Measurements from ENCODE around the gene PIN1. TPM values are rescaled to one million over a fixed set of nuclear protein-coding genes. Genes with fewer than 3 reads are reported as not detected.

PIN1 gene
- total RNA-seq, 1 experiment from 2014 or later: 107 TPM

GRCh38 chr19:9797871-9798270, 37.2 kb upstream of the PIN1 start:
- no peak overlapping the region for H3K27ac Mint-ChIP-seq
- H3K4me3 Mint-ChIP-seq: no peak overlapping the region
- DNase-seq (ENCODE audit: low spot score) (no peak), ATAC-seq (no peak)
- TF ChIP-seq ZMAT4 (CRISPR knock-in tag; IDR thresholded peaks at IDR 0.05) (no peak), OVOL2 (CRISPR knock-in tag; IDR thresholded peaks at IDR 0.05; ENCODE audit: borderline replicate concordance) (no peak), RELA (CRISPR knock-in tag; IDR thresholded peaks at IDR 0.05; ENCODE audit: borderline replicate concordance) (no peak), ZNF671 (CRISPR knock-in tag; IDR thresholded peaks at IDR 0.05) (no peak), ESRRA (CRISPR knock-in tag; IDR thresholded peaks at IDR 0.05; ENCODE audit: borderline replicate concordance) (no peak), ATF6 (CRISPR knock-in tag; IDR thresholded peaks at IDR 0.05) (no peak), ATF2 (CRISPR knock-in tag; IDR thresholded peaks at IDR 0.05; ENCODE audit: borderline replicate concordance, low read depth) (no peak), MXD4 (CRISPR knock-in tag; IDR thresholded peaks at IDR 0.05; ENCODE audit: borderline replicate concordance) (no peak), NFATC4 (CRISPR knock-in tag; IDR thresholded peaks at IDR 0.05) (no peak)
- TF ChIP-seq, protein P1, sequence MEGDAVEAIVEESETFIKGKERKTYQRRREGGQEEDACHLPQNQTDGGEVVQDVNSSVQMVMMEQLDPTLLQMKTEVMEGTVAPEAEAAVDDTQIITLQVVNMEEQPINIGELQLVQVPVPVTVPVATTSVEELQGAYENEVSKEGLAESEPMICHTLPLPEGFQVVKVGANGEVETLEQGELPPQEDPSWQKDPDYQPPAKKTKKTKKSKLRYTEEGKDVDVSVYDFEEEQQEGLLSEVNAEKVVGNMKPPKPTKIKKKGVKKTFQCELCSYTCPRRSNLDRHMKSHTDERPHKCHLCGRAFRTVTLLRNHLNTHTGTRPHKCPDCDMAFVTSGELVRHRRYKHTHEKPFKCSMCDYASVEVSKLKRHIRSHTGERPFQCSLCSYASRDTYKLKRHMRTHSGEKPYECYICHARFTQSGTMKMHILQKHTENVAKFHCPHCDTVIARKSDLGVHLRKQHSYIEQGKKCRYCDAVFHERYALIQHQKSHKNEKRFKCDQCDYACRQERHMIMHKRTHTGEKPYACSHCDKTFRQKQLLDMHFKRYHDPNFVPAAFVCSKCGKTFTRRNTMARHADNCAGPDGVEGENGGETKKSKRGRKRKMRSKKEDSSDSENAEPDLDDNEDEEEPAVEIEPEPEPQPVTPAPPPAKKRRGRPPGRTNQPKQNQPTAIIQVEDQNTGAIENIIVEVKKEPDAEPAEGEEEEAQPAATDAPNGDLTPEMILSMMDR (IDR thresholded peaks at IDR 0.05): no peak
- POLR2A ChIA-PET: no interaction called here
- CTCF ChIA-PET: no interaction called here
- peaks cover 2% of the 10 kb centered on the region; the same call in 1 of the 2 replicates for H3K36me3 Mint-ChIP-seq
- H3K27me3 Mint-ChIP-seq (ENCODE audit: low read depth): no peaks in the 10 kb centered on the region
- H3K4me1 Mint-ChIP-seq: peaks cover 14% of the 10 kb centered on the region
- H3K9me3 Mint-ChIP-seq: no peaks in the 10 kb centered on the region

GRCh38 chr19:9799162-9799561, 36.0 kb upstream of the PIN1 start:
- Mint-ChIP-seq H3K9me3 (no peaks in the 10 kb centered on the region), H3K27ac (no peak overlapping the region)
- TF ChIP-seq, protein P2, sequence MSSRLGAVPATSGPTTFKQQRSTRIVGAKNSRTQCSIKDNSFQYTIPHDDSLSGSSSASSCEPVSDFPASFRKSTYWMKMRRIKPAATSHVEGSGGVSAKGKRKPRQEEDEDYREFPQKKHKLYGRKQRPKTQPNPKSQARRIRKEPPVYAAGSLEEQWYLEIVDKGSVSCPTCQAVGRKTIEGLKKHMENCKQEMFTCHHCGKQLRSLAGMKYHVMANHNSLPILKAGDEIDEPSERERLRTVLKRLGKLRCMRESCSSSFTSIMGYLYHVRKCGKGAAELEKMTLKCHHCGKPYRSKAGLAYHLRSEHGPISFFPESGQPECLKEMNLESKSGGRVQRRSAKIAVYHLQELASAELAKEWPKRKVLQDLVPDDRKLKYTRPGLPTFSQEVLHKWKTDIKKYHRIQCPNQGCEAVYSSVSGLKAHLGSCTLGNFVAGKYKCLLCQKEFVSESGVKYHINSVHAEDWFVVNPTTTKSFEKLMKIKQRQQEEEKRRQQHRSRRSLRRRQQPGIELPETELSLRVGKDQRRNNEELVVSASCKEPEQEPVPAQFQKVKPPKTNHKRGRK (CRISPR knock-in tag; IDR thresholded peaks at IDR 0.05; ENCODE audit: borderline replicate concordance): no peak
- TF ChIP-seq HMGA2 (CRISPR knock-in tag; IDR thresholded peaks at IDR 0.05) (no peak), NR2C2 (CRISPR knock-in tag; IDR thresholded peaks at IDR 0.05) (no peak), ZNF281 (CRISPR knock-in tag; IDR thresholded peaks at IDR 0.05) (no peak), SMAD4 (CRISPR knock-in tag; IDR thresholded peaks at IDR 0.05) (no peak)
- TF ChIP-seq, protein P3, sequence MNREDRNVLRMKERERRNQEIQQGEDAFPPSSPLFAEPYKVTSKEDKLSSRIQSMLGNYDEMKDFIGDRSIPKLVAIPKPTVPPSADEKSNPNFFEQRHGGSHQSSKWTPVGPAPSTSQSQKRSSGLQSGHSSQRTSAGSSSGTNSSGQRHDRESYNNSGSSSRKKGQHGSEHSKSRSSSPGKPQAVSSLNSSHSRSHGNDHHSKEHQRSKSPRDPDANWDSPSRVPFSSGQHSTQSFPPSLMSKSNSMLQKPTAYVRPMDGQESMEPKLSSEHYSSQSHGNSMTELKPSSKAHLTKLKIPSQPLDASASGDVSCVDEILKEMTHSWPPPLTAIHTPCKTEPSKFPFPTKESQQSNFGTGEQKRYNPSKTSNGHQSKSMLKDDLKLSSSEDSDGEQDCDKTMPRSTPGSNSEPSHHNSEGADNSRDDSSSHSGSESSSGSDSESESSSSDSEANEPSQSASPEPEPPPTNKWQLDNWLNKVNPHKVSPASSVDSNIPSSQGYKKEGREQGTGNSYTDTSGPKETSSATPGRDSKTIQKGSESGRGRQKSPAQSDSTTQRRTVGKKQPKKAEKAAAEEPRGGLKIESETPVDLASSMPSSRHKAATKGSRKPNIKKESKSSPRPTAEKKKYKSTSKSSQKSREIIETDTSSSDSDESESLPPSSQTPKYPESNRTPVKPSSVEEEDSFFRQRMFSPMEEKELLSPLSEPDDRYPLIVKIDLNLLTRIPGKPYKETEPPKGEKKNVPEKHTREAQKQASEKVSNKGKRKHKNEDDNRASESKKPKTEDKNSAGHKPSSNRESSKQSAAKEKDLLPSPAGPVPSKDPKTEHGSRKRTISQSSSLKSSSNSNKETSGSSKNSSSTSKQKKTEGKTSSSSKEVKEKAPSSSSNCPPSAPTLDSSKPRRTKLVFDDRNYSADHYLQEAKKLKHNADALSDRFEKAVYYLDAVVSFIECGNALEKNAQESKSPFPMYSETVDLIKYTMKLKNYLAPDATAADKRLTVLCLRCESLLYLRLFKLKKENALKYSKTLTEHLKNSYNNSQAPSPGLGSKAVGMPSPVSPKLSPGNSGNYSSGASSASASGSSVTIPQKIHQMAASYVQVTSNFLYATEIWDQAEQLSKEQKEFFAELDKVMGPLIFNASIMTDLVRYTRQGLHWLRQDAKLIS (CRISPR knock-in tag; IDR thresholded peaks at IDR 0.05; ENCODE audit: borderline replicate concordance): no peak
- TF ChIP-seq, protein P1 (IDR thresholded peaks at IDR 0.05): no peak

More at GRCh38 chr19:9799162-9799561, 36.0 kb upstream of the PIN1 start:
- H3K27me3 Mint-ChIP-seq (ENCODE audit: low read depth): no peaks in the 10 kb centered on the region
- H3K4me1 Mint-ChIP-seq: peaks cover 5% of the 10 kb centered on the region; the same call in 1 of the 2 replicates
- POLR2A ChIA-PET: interaction anchor here (0.6 to 0.7 kb wide), 3 partner anchors 54 to 661 kb away, joined by 3 to 4 read pairs (median 3); partner anchors contain the start of gene ZNF561
- H3K4me3 Mint-ChIP-seq: no peak overlapping the region
- H3K36me3 Mint-ChIP-seq: no peaks in the 10 kb centered on the region
- DNase-seq (ENCODE audit: low spot score) (no peak), ATAC-seq (no peak)
- CTCF ChIA-PET: interaction anchor here (0.6 to 1.2 kb wide), 3 partner anchors 48 to 173 kb away, joined by 3 to 5 read pairs (median 4); no protein-coding TSS in a partner anchor
